HepG2 (cell line): ENCODE measurements around the gene KIF1C. TPM values are rescaled to one million over a fixed set of nuclear protein-coding genes. Genes with fewer than 3 reads are reported as not detected.
A peak's percentile ranks its signal among the peaks of the same experiment; 100 is the strongest.

Experiments
- ATAC-seq: fragments of 200-7000 bp; cut with Tn5 transposase; 3 replicates; pipeline ENCODE4 v1.9.1; 2020; ENCODE audit warnings: mild to moderate bottlenecking, moderate library complexity
- BruUV-seq: library from RNA; stranded (reverse); fragments of 400-500 nt; replicated peaks from 2 replicates; lab custom pipeline; 2021; lab: Mats Ljungman, UMichigan
- CTCF ChIA-PET: fragments of 300-600 bp; formaldehyde crosslinking; extraction: SDS; loops from one replicate; lab custom pipeline; 2021; ENCODE audit warnings: low total read pairs, inconsistent platforms, low intra/inter-chr PET ratio; lab: Yijun Ruan, JAX
- POLR2A ChIA-PET: fragments of 350-600 bp; sonication (Branson Sonifier 250); formaldehyde crosslinking; loops from one replicate; lab custom pipeline; 2020; ENCODE audit warnings: antibody characterized with exemption, inconsistent platforms; lab: Yijun Ruan, JAX
- DNase-seq: peaks from one replicate; pipeline ENCODE4 v3.0.0-alpha.2; 2015; ENCODE audit warnings: low spot score
- FAIRE-seq: peaks from 3 replicates; lab custom pipeline; 2011; peaks lifted over from hg19 to GRCh38; lab: Jason Lieb, UNC
- H2AFZ ChIP-seq: one replicate; pipeline ENCODE4 v1.6.1; 2011; ENCODE audit warnings: low read length, inconsistent platforms
- H3K27ac ChIP-seq: fragments of 300-600 bp; 3 replicates; pipeline ENCODE4 v1.8.0; 2011; ENCODE audit warnings: mixed run types, mild to moderate bottlenecking, mixed read lengths, low read length, inconsistent platforms; ENCODE audit not compliant: insufficient read depth; ENCODE audit errors: extremely low read length
- H3K27me3 ChIP-seq, 2 experiments: fragments of 200-600 bp in 1 of 2; 2 replicates in 1 of 2; 3 replicates in 1 of 2; pipeline versions ENCODE4 v1.6.0 to v1.8.0; 2011; ENCODE audit warnings: low read length in 2 of 2, mild to moderate bottlenecking in 2 of 2, moderate library complexity in 2 of 2, inconsistent platforms in 1 of 2; ENCODE audit not compliant: insufficient read depth in 2 of 2, control insufficient read depth in 1 of 2
- H3K36me3 ChIP-seq, 2 experiments: fragments of 200-600 bp in 1 of 2; replicated peaks in 1 of 2; 2 replicates in 1 of 2; 3 replicates in 1 of 2; pipeline versions ENCODE4 v1.5.1 to v1.8.0; 2011; ENCODE audit warnings: low read length in 2 of 2, inconsistent platforms in 1 of 2; ENCODE audit not compliant: insufficient read depth in 2 of 2, control insufficient read depth in 1 of 2
- H3K4me1 ChIP-seq: 2 replicates; pipeline ENCODE4 v1.5.1; 2012; ENCODE audit warnings: low read length, inconsistent platforms; ENCODE audit not compliant: insufficient read depth
- H3K4me2 ChIP-seq: 2 replicates; pipeline ENCODE4 v1.6.0; 2011; ENCODE audit warnings: low read depth, low read length, inconsistent platforms
- H3K4me3 ChIP-seq, 3 experiments: fragments of 200-600 bp in 1 of 3; sonication (generic), shearing (Covaris generic) in 1 of 3; replicated peaks in 1 of 3; 2 replicates each; pipeline ENCODE4 v1.5.1; 2011 to 2016; ENCODE audit warnings: low read length in 3 of 3, inconsistent platforms in 2 of 3, low read depth in 2 of 3, mild to moderate bottlenecking in 2 of 3, control low read depth in 1 of 3, mixed read lengths in 1 of 3; ENCODE audit not compliant: insufficient read depth in 1 of 3
- H3K79me2 ChIP-seq: one replicate; pipeline ENCODE4 v1.6.1; 2011; ENCODE audit warnings: low read length, inconsistent platforms; ENCODE audit not compliant: insufficient read depth
- H3K9ac ChIP-seq: 2 replicates; pipeline ENCODE4 v1.6.0; 2011; ENCODE audit warnings: mild to moderate bottlenecking, low read depth, low read length, inconsistent platforms; ENCODE audit not compliant: insufficient read depth
- H3K9me3 ChIP-seq: 2 replicates; pipeline ENCODE4 v1.5.1; 2012; ENCODE audit warnings: mild to moderate bottlenecking, low read length
- H4K20me1 ChIP-seq: 2 replicates; pipeline ENCODE4 v1.6.0; 2011; ENCODE audit warnings: inconsistent platforms, mild to moderate bottlenecking, low read length, moderate library complexity; ENCODE audit not compliant: insufficient read depth
- AGO2 ChIP-seq: fragments of 200-400 bp; formaldehyde crosslinking; optimal IDR thresholded peaks from 2 replicates; pipeline ENCODE3; 2017; ENCODE audit warnings: mild to moderate bottlenecking, low read depth, low read length, moderate library complexity
- ARID3A ChIP-seq: IDR thresholded peaks from 2 replicates; pipeline ENCODE4 v1.6.1; 2012; ENCODE audit warnings: low read depth, low read length, improper control_type of control experiment
- ETV5 ChIP-seq: IDR thresholded peaks from 2 replicates; pipeline ENCODE4 v1.6.1; 2018; ENCODE audit warnings: missing biosample characterization, missing genetic modification reagents, inconsistent platforms, borderline replicate concordance
- RBFOX2 ChIP-seq: fragments of 200-400 bp; formaldehyde crosslinking; IDR thresholded peaks from 2 replicates; pipeline ENCODE4 v1.6.1; 2017; ENCODE audit warnings: low read depth, mild to moderate bottlenecking, low read length
- SIN3B ChIP-seq: fragments of 150-350 bp; IDR thresholded peaks from 2 replicates; pipeline ENCODE4 v1.6.1; 2014; ENCODE audit warnings: low read length
- ZNF275 ChIP-seq: sonication (generic); formaldehyde crosslinking; IDR thresholded peaks from 2 replicates; pipeline ENCODE4 v1.8.0; 2022; ENCODE audit warnings: missing genetic modification reagents, mild to moderate bottlenecking, inconsistent platforms, borderline replicate concordance
- ZNF749 ChIP-seq: sonication (generic); formaldehyde crosslinking; IDR thresholded peaks from 2 replicates; pipeline ENCODE4 v1.8.0; 2022; ENCODE audit warnings: mild to moderate bottlenecking, missing genetic modification reagents, moderate library complexity, borderline replicate concordance
- WGBS: methylation state at CpG from one replicate; pipeline ENCODE4 v1.1.6; 2017; ENCODE audit warnings: low lambda C conversion rate; 5-methylcytosine and 5-hydroxymethylcytosine counted together
- in situ Hi-C: cut with HindIII; loops from 2 replicates; pipeline ENCODE4 v1.10.0; 2017; ENCODE audit warnings: low pct_unique_long_range_greater_than_20kb; ENCODE audit not compliant: extremely low pct_ligation_motif_present
- intact Hi-C: fragments of 100-400 bp; cut with micrococcal nuclease; formaldehyde crosslinking; loops from one replicate; pipeline ENCODE4 v1.10.0; 2022; ENCODE audit not compliant: unreplicated experiment
- polyA plus RNA-seq, 8 experiments: library from polyadenylated mRNA; depleted of rRNA in 3 of 8; stranded (reverse) in 7 of 8; unstranded in 1 of 8; fragments of >200 nt; fragmentation: Illumina TruSeq in 4 of 8; extraction: Trizol in 4 of 8; gene quantifications; 2 replicates each; pipeline versions ENCODE4 v1.2.1 to v1.2.3, GENCODE V29; 2011 to 2016; ENCODE audit warnings: low read depth in 4 of 8, missing spikeins in 1 of 8, mixed read lengths in 1 of 8; ENCODE audit not compliant: insufficient read depth in 1 of 8
- total RNA-seq, 5 experiments: library from RNA; depleted of rRNA; stranded (reverse); fragments of >200 nt; fragmentation: Illumina TruSeq; extraction: Trizol; gene quantifications; 2 replicates each; pipeline ENCODE4 v1.2.3, GENCODE V29; 2016; ENCODE audit warnings: low read depth in 1 of 5

KIF1C gene
- total and polyA plus RNA-seq, 2 of the 13 experiments (the other 11 are each of a cell fraction or from before 2014, with no cell fraction given), result 70.0 to 104 TPM

- Histone ChIP-seq H3K9me3 (no peaks in the 10 kb centered on the region), H4K20me1 (no peaks in the 10 kb centered on the region), H3K4me3 (no peak overlapping the region), H3K4me2 (no peak overlapping the region), H3K79me2 (no peaks in the 10 kb centered on the region), H3K9ac (no peak overlapping the region), H3K36me3 (peaks cover 22 to 46% of the 10 kb centered on the region in 2 experiments), H3K27ac (no peak overlapping the region), H3K27me3 (no peaks in the 10 kb centered on the region), H3K4me1 (no peaks in the 10 kb centered on the region), H2AFZ (no peak overlapping the region)
- in situ Hi-C loops, result no loop called here
- ATAC-seq (no peak), DNase-seq (no peak), FAIRE-seq (no peak)
- TF ChIP-seq ETV5 (no peak), RBFOX2 (peak; percentile 39; the same call in 1 of the 2 replicates), AGO2 (peak; percentile 78), ZNF275 (CRISPR knock-in tag) (no peak), ARID3A (no peak), SIN3B (no peak), ZNF749 (CRISPR knock-in tag) (no peak)
- WGBS, result 98% methylated on average over 24 of the region's 29 CpGs
- no TSS peak for BruUV-seq
- ChIA-PET POLR2A (interaction anchor here (1.0 kb wide), 1 partner anchor 54 kb away, joined by 3 read pairs; no protein-coding TSS in a partner anchor), CTCF (no interaction called here)
- intact Hi-C loops, result no loop called here
These were observed 25.9 kb downstream of the KIF1C start for GRCh38 chr17:5023588-5024147.
